Mucosa of gallbladder (tissue), 1 donor: ENCODE measurements around the gene ZAP70. TPM values are rescaled to one million over a fixed set of nuclear protein-coding genes. Genes with fewer than 3 reads are reported as not detected.

Experiments
- DNase-seq: peaks from one replicate; pipeline ENCODE4 v3.0.0-alpha.2; 2020; ENCODE audit warnings: low spot score
- total RNA-seq: library from RNA; stranded (reverse); gene quantifications from one replicate; pipeline ENCODE4 v1.2.1, GENCODE V29; 2021
- donor health status: DM: no; HTN: no; CAD: no.

The ZAP70 gene
- total RNA-seq, 1 donor from 2014 or later = 12.6 TPM

DNA sequence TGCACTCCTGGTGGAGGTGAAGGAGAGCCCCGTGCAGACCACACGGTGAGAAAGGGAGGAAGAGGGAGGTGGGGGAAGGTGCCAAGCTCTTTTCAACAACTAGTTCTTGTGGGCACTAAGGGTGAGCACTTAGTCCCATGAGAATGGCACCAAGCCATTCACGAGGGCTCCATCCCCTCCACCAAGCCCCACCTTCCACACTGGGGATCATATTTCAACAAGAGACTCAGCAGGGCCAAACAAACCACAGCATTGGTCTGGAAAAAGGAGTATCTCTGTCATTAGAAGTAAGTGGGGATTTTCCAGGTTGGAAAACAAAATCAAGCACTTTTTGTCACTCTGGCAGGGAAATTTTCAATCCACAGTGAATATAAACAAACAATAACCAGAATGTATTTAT lies 38.4 kb downstream of the ZAP70 start:
- DNase-seq = no peak

GRCh38 chr2:97752342-97753334 lies 39.3 kb downstream of the ZAP70 start:
- DNase-seq = no peak

- no peak for DNase-seq
Observed at GRCh38 chr2:97754690-97755346, 41.4 kb downstream of the ZAP70 start.

DNA sequence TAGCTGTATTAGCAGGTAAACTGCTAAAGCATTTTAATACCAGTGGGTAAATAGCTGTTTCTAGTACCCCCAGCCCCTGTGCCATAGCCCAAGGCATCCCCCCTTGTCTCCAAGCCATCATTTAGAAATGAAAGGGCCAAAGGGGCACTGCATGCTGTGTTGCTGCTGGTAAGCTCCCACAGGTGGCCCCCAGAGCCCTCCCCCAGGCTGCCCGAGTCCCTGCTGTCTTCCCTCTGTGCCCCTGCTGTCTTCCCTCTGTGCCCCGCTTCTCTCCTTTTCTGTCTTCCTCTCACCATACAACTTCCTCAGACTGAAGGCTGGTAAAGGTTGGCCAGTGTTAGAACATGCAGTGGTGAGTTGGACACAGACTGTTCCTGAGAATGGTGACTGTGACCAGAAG lies 42.1 kb downstream of the ZAP70 start:
- DNase-seq = no peak

DNA sequence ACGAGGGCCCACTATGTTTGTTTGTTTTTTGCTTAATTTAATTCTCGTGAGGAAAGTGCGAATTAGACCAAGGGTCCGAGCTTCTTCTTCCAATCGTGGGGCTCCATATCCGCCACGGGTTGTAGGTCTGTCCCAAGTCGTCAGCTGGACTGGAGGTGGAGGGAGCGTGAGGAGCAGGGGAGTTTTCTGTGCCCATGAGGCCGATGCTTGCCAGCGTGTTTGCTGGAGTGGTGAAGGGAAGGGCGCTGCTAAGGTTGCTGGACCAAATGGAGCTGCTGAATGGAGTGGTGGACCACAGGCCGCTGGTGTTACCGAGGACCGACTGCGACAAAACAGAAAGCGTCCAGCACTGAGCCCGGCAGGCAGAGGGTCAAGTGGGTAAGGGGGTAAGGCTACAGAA lies 43.7 kb downstream of the ZAP70 start:
- DNase-seq = no peak

DNA sequence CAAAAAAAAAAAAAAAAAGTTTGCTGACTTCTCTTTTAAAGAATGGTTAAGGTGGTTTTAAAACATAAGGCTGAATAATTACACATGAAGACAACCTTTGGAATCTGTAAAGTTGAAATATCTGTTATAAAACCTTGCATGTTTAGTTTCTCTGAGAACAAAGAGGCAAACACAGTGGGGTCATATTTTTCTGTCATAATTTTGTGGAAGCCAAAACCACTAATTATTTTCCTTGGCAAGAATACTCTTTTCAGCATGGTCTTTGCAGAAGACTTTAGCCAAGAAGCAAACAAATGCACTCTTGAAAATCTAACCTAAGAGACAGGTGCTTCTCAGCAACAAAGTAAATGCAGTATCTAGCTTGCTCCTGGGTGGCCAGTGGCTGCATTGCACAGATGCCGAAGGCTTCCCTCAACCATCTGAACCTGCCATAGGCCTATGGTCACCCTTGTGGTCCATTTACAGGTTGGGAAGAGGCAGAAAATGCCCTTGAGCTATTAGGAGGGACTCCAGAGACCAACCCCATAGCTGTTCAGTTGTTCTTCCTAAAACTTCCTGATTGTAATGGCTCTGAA lies 44.8 kb downstream of the ZAP70 start:
- DNase-seq = no peak

- peak; percentile 29 for DNase-seq
Observed at GRCh38 chr2:97759727-97760407, 46.5 kb downstream of the ZAP70 start.

DNA sequence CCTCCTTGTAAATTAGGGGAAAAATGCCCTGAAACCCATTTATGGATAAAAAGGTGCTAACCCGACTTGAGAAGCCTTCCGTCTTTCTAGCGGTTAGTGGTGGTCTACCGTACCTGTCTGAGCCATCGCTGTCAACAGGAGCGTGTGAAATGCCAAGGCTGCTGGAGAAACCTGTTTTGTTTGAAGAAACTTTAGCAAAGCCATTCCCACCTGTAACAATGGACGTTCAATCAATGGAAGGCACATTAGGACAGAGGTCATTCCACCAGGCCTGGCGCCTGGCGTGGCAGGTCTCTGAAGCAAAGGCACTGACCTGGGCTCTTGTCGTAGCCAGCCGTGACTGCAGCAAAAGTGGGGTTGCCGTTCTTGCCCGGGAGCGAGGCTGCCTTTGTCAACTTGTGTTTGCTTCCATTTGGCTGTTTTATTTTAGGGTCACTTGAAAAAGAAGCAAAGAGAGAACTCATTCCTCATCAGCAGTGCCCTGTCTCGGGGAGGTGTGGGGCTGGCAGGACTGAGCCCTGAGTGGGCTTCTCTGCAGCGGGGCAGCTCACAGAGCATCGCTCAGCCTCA lies 47.2 kb downstream of the ZAP70 start:
- DNase-seq = peak; percentile 67

DNA sequence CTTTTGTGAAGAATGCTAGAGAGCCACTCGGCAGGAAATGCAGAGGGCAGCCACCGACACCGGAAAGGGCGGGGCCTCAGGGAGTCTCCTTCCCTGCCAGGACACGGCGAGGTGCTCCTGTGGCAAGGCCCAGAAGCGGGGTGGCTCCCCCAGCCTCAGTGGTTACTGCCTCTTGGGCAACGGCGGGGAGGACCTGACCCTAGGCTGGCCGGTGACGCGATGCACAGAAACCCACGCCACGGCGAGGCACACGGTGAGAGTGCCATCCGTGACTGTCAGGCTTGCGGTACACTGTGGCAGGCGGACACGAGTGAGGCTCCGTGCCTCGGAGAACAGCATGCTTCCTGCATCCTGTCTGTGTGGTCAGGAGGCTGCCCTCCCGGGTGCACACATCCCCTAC lies 47.8 kb downstream of the ZAP70 start:
- DNase-seq = no peak

DNA sequence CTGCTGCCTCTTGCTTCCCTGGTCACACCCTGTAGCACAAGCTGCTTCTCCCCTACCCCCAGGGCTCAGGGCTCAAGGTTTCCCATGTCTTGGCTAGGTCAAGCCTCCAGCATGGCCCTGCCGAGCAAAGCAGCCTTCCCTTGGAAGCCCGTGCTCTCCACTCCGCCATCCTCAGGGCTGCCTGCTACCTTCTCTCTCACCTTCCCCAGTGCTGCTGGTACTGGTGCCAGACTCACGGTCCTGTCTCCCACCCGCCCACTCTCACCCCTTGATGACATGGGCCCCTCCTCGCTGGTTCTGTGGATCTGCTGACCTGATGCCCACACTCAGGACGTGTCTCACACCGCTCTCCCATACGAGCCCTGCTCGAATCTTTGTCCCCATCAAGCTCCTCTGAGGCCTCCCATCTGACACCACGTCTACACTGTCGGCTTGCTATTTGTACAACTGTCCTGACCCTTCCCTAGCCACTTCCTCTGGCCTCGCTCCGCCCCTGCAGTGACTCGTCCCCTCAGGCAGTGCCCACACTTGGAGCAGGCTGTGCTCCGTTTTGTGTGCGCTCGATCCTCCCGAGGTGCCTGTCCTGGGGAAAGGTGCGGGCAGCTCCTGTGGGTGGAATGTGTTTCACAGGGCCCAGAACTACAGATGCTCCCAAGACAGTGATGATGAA lies 49.9 kb downstream of the ZAP70 start:
- DNase-seq = no peak

GRCh38 chr2:97764559-97765263 lies 51.3 kb downstream of the ZAP70 start:
- DNase-seq = no peak

- DNase-seq = no peak
Observed at GRCh38 chr2:97765933-97766332, 52.6 kb downstream of the ZAP70 start.

DNA sequence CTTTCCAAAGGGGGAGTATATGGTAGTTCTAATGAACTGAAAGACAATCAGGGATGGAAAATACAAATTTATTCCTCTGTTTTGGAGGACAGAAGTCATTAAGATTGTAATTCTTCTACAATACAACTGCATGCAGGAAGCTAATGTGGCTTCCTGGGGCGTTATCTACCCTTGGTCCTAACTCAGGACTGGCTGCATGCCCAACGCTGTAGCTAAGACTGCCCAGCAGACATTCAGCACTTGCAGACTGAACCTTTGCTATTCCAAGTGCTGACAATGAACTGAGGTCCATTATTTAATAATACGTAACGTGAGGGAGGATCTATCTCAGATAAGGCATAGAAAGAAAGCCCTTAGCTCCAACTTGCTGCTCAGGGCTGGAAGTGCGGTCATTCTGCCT lies 53.2 kb downstream of the ZAP70 start:
- DNase-seq = peak; percentile 36

GRCh38 chr2:97769308-97769707 lies 55.9 kb downstream of the ZAP70 start:
- no peak for DNase-seq

DNA sequence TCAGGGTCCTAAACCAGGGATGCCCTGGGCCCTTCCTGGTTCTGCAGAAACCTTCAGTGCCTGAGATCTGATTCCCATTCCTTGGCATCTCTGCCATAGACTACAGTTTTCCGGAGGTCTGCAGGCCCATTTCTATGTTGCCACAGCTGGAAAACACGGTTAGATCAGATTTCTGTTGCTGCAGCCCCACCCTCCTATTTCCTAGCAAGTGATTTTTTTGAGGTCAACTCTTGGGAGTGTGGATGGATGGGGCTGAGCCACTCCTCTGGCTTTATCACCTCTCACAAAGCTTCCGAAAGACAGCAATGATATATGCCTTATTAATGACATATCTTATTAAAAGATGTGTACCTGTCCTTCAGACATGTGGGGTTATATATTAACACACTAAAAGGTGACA lies 56.3 kb downstream of the ZAP70 start:
- no peak for DNase-seq

- DNase-seq = no peak
Observed at GRCh38 chr2:97770445-97770844, 57.1 kb downstream of the ZAP70 start.

DNA sequence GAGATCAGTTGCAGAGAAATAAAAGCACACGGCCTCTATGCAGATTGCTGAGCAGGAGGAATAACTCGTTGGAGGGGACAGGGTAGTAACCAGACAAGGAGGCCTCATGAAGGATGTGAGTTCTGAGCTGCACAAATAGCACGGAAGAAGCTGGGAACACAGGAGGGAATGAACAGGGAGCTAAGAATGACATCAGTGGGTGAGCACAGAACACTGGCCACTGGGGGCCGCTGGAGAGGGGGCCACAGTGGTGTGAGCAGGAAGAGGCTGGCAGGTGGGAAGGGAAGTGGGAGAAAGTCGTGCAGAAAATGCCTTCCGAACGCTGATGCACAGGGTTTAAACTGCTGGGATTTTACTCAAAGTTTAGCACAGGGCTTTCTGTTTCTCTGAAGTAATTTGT lies 61.0 kb downstream of the ZAP70 start:
- DNase-seq = no peak

DNA sequence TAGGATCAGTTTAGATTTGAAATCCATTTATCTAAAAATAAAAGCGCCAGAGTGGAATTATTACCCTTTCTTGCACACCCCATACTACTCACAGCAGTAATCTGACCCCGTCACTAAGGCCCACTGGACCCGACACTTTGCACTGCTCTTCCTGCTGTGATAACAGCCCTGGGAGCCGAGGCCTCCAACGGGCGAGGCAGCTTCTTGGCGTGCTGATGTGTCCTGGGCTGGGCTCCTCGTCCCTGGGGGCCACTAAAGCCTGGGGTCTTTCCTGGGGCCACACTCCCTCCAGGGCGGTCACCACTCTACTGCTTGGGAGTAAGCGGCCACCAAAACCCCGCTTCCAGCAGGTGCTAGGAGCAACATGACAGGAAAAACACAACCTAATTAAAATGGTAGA lies 61.7 kb downstream of the ZAP70 start:
- no peak for DNase-seq

- no peak for DNase-seq
Observed at GRCh38 chr2:97779141-97779540, 65.8 kb downstream of the ZAP70 start.

DNA sequence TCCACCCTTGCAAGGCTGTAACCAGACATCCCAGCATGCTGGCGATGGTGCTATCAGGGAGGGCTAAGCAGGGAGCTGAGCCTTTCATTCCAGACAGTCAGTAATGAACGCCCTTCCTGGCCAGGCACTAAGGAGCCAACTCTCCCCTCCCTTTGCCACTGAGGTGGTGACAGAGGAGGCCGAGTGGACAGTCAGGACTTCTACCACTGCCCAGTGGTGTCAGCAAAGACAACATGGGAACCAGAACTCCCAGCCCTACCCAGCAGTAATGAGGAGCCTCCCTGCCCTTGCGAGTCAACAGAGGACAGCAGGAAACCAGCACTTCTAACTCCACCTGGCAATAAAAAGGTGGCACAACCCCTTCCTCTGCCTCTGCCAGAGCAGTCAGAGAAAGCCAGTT lies 68.6 kb downstream of the ZAP70 start:
- no peak for DNase-seq

GRCh38 chr2:97784953-97785352 lies 71.6 kb downstream of the ZAP70 start:
- no peak for DNase-seq
